ENCODE measurements around the gene MAMDC4. TPM values are rescaled to one million over a fixed set of nuclear protein-coding genes. Genes with fewer than 3 reads are reported as not detected.
A peak's percentile ranks its signal among the peaks of the same experiment; 100 is the strongest.

Gene MAMDC4
- total and polyA plus RNA-seq, 2 experiments from 2014 or later, result 1.7 to 6.8 TPM

GRCh38 chr9:136896027-136896426, 43.9 kb downstream of the MAMDC4 start:
- Mint-ChIP-seq H3K4me1 (peaks cover 2% of the 10 kb centered on the region; the same call in 1 of the 3 replicates), H3K9me3 (no peaks in the 10 kb centered on the region), H3K36me3 (ENCODE audit: low read depth) (peaks cover 32% of the 10 kb centered on the region), H3K27me3 (ENCODE audit: insufficient read depth, low read depth, poor library complexity) (peaks cover 8% of the 10 kb centered on the region), H3K4me3 (no peak overlapping the region), H3K27ac (no peak overlapping the region)
- H3K79me2 ChIP-seq (replicated peaks; ENCODE audit: insufficient read depth), result peaks cover 57% of the 10 kb centered on the region
- no peaks in the 10 kb centered on the region for H3K4me1 ChIP-seq (ENCODE audit: insufficient read depth)
- H3K9me2 ChIP-seq (ENCODE audit: insufficient read depth), result no peaks in the 10 kb centered on the region
- H3K27me3 ChIP-seq (ENCODE audit: insufficient read depth), result no peaks in the 10 kb centered on the region
- H2AFZ ChIP-seq, result no peak overlapping the region
- H3K4me3 ChIP-seq, result no peak overlapping the region
- DNase-seq (ENCODE audit: low spot score) (no peak), ATAC-seq (peak; percentile 57)
- H3F3A ChIP-seq (replicated peaks; ENCODE audit: low read depth), result 0 out of 2 replicates have a peak, but pooled peaks cover 9% of the 10 kb centered on the region
- H3K27ac ChIP-seq (ENCODE audit: low read depth), result no peak overlapping the region
- peaks cover 43% of the 10 kb centered on the region for H4K20me1 ChIP-seq (replicated peaks; ENCODE audit: insufficient read depth)
- no peak overlapping the region for H3K4me2 ChIP-seq
- TF ChIP-seq ZNF331 (CRISPR knock-in tag; IDR thresholded peaks at IDR 0.05; ENCODE audit: low read depth) (no peak), POLR2AphosphoS5 (IDR thresholded peaks at IDR 0.05; ENCODE audit: low read depth) (no peak), CREB1 (CRISPR knock-in tag; IDR thresholded peaks at IDR 0.05; ENCODE audit: low read depth) (no peak), ZNF114 (CRISPR knock-in tag; IDR thresholded peaks at IDR 0.05) (no peak), CTCF (conservative IDR thresholded peaks at IDR 0.05; ENCODE audit: low read depth in 2 of 2) (no peak), EZH2 (IDR thresholded peaks at IDR 0.05; ENCODE audit: low read depth, unreplicated experiment) (no peak), REST (IDR thresholded peaks at IDR 0.05; ENCODE audit: unreplicated experiment) (no peak), NANOG (IDR thresholded peaks at IDR 0.05; ENCODE audit: borderline replicate concordance) (no peak), JUNB (IDR thresholded peaks at IDR 0.05; ENCODE audit: unreplicated experiment) (no peak), ZNF462 (CRISPR knock-in tag; IDR thresholded peaks at IDR 0.05) (no peak), EZH2phosphoT487 (IDR thresholded peaks at IDR 0.05; ENCODE audit: unreplicated experiment) (no peak), ETS1 (IDR thresholded peaks at IDR 0.05) (no peak)
- peaks cover 17% of the 10 kb centered on the region for H3K36me3 ChIP-seq (ENCODE audit: insufficient read depth)

Data from GM23338 (cell line).